Parathyroid adenoma (tissue), 2 donors: ENCODE data around the gene FREM1.

Experiments used
- H2AFZ ChIP-seq: fragments of 300-600 bp; sonication (generic); one replicate; pipeline ENCODE4 v1.7.0; 2017; ENCODE audit warnings: antibody characterized with exemption, mild to moderate bottlenecking
- H3K27ac ChIP-seq: fragments of 300-600 bp; sonication (generic); one replicate; pipeline ENCODE4 v1.7.0; 2017
- H3K27me3 ChIP-seq: fragments of 300-600 bp; sonication (generic); one replicate; pipeline ENCODE4 v1.7.0; 2017; ENCODE audit warnings: low read length; ENCODE audit not compliant: control insufficient read depth, insufficient read depth
- H3K36me3 ChIP-seq: fragments of 300-600 bp; sonication (generic); one replicate; pipeline ENCODE4 v1.7.0; 2017; ENCODE audit warnings: low read length; ENCODE audit not compliant: control insufficient read depth, insufficient read depth
- H3K4me1 ChIP-seq: fragments of 300-600 bp; sonication (generic); one replicate; pipeline ENCODE4 v1.7.0; 2017; ENCODE audit warnings: control low read depth
- H3K4me2 ChIP-seq: fragments of 300-600 bp; sonication (generic); one replicate; pipeline ENCODE4 v1.7.0; 2017; ENCODE audit warnings: low read length
- H3K4me3 ChIP-seq: fragments of 300-600 bp; sonication (generic); one replicate; pipeline ENCODE4 v1.7.0; 2017; ENCODE audit warnings: low read depth, low read length
- H3K79me2 ChIP-seq: fragments of 300-600 bp; sonication (generic); one replicate; pipeline ENCODE4 v1.7.0; 2017; ENCODE audit warnings: control low read depth
- H3K9ac ChIP-seq: fragments of 300-600 bp; sonication (generic); one replicate; pipeline ENCODE4 v1.7.0; 2017; ENCODE audit warnings: mild to moderate bottlenecking
- H3K9me3 ChIP-seq: fragments of 300-600 bp; sonication (generic); one replicate; pipeline ENCODE4 v1.7.0; 2017; ENCODE audit warnings: low read length; ENCODE audit not compliant: control insufficient read depth
- CTCF ChIP-seq: fragments of 300-600 bp; sonication (generic); IDR thresholded peaks from one replicate; pipeline ENCODE4 v1.7.0; 2017; ENCODE audit warnings: antibody characterized with exemption, mild to moderate bottlenecking
- donor health status: primary hyperparathyroidism.

FREM1 gene

GRCh38 chr9:14779566-14780022 lies 130.6 kb downstream of the FREM1 start:
- Histone ChIP-seq H3K9me3 (no peaks in the 10 kb centered on the region), H3K4me1 (peaks cover 2% of the 10 kb centered on the region), H3K36me3 (no peaks in the 10 kb centered on the region), H3K27ac (no peak overlapping the region), H3K4me2 (no peak overlapping the region), H3K9ac (no peak overlapping the region), H3K27me3 (no peaks in the 10 kb centered on the region), H3K79me2 (no peaks in the 10 kb centered on the region), H2AFZ (peak overlapping the region; percentile 56), H3K4me3 (no peak overlapping the region)
- TF ChIP-seq CTCF: no peak

- no peaks in the 10 kb centered on the region for H3K27me3 ChIP-seq
- H3K4me2 ChIP-seq: no peak overlapping the region
- no peaks in the 10 kb centered on the region for H3K36me3 ChIP-seq
- H2AFZ ChIP-seq: no peak overlapping the region
- no peaks in the 10 kb centered on the region for H3K9me3 ChIP-seq
- no peak overlapping the region for H3K9ac ChIP-seq
- no peak for TF ChIP-seq CTCF
- H3K79me2 ChIP-seq: no peaks in the 10 kb centered on the region
- H3K4me3 ChIP-seq: no peak overlapping the region
- no peak overlapping the region for H3K27ac ChIP-seq
- peaks cover 2% of the 10 kb centered on the region for H3K4me1 ChIP-seq
Observed at GRCh38 chr9:14778565-14778964, 131.7 kb downstream of the FREM1 start.

GRCh38 chr9:14775917-14776316 lies 134.3 kb downstream of the FREM1 start:
- no peaks in the 10 kb centered on the region for H3K27me3 ChIP-seq
- no peaks in the 10 kb centered on the region for H3K36me3 ChIP-seq
- no peak overlapping the region for H3K27ac ChIP-seq
- peaks cover 2% of the 10 kb centered on the region for H3K4me1 ChIP-seq
- no peak overlapping the region for H3K4me3 ChIP-seq
- H3K9me3 ChIP-seq: no peaks in the 10 kb centered on the region
- TF ChIP-seq CTCF: no peak
- no peak overlapping the region for H3K9ac ChIP-seq
- no peak overlapping the region for H2AFZ ChIP-seq
- no peak overlapping the region for H3K4me2 ChIP-seq
- H3K79me2 ChIP-seq: no peaks in the 10 kb centered on the region

GRCh38 chr9:14770592-14770991 lies 139.6 kb downstream of the FREM1 start:
- H3K79me2 ChIP-seq: no peaks in the 10 kb centered on the region
- H3K36me3 ChIP-seq: no peaks in the 10 kb centered on the region
- no peak overlapping the region for H2AFZ ChIP-seq
- H3K4me2 ChIP-seq: no peak overlapping the region
- H3K4me1 ChIP-seq: no peaks in the 10 kb centered on the region
- no peak for TF ChIP-seq CTCF
- no peak overlapping the region for H3K27ac ChIP-seq
- no peaks in the 10 kb centered on the region for H3K9me3 ChIP-seq
- H3K27me3 ChIP-seq: no peaks in the 10 kb centered on the region
- H3K9ac ChIP-seq: no peak overlapping the region
- H3K4me3 ChIP-seq: no peak overlapping the region

- TF ChIP-seq CTCF: no peak
- Histone ChIP-seq H3K4me3 (no peak overlapping the region), H3K4me2 (no peak overlapping the region), H3K4me1 (no peaks in the 10 kb centered on the region), H3K9me3 (no peaks in the 10 kb centered on the region), H2AFZ (no peak overlapping the region), H3K36me3 (no peaks in the 10 kb centered on the region), H3K9ac (no peak overlapping the region), H3K27me3 (no peaks in the 10 kb centered on the region), H3K27ac (no peak overlapping the region), H3K79me2 (no peaks in the 10 kb centered on the region)
Observed at GRCh38 chr9:14769230-14769571, 141.0 kb downstream of the FREM1 start.
